WTC11 (cell line): Measurements from ENCODE around the gene GPI. TPM values are rescaled to one million over a fixed set of nuclear protein-coding genes. Genes with fewer than 3 reads are reported as not detected.

Experiments
- ATAC-seq: fragments of 200-7000 bp; cut with Tn5 transposase; 2 replicates; pipeline ENCODE4 v1.10.0; 2021; ENCODE audit warnings: mild to moderate bottlenecking, moderate library complexity
- CTCF ChIA-PET: fragments of 300-600 bp; sonication (Branson Sonifier 250); formaldehyde crosslinking; loops from one replicate; lab custom pipeline; 2021; ENCODE audit warnings: antibody characterized with exemption; lab: Charles Lee
- POLR2A ChIA-PET: fragments of 350-600 bp; sonication (Branson Sonifier 250); formaldehyde crosslinking; loops from one replicate; lab custom pipeline; 2021; ENCODE audit warnings: antibody characterized with exemption; lab: Charles Lee
- DNase-seq: peaks from one replicate; pipeline ENCODE4 v3.0.0; 2021; ENCODE audit warnings: low spot score
- H3K27ac Mint-ChIP-seq: 2 replicates; pipeline ENCODE4 v1.8.0; 2021; ENCODE audit warnings: mixed read lengths
- H3K27me3 Mint-ChIP-seq: 2 replicates; pipeline ENCODE4 v1.8.0; 2021; ENCODE audit warnings: low read depth, mild to moderate bottlenecking, moderate library complexity, mixed read lengths
- H3K36me3 Mint-ChIP-seq: 2 replicates; pipeline ENCODE4 v1.8.0; 2021; ENCODE audit warnings: mixed read lengths
- H3K4me1 Mint-ChIP-seq: 2 replicates; pipeline ENCODE4 v1.8.0; 2022; ENCODE audit warnings: mixed read lengths
- H3K4me3 Mint-ChIP-seq: 2 replicates; pipeline ENCODE4 v1.8.0; 2021; ENCODE audit warnings: mild to moderate bottlenecking, moderate library complexity, mixed read lengths
- H3K9me3 Mint-ChIP-seq: 2 replicates; pipeline ENCODE4 v1.8.0; 2021; ENCODE audit warnings: mixed read lengths
- GRHL2 ChIP-seq: fragments of 250-450 bp; sonication (Bioruptor Pico); IDR thresholded peaks from 2 replicates; pipeline ENCODE4 v1.8.0; 2022; ENCODE audit warnings: mild to moderate bottlenecking, moderate library complexity; ENCODE audit not compliant: insufficient replicate concordance, severe bottlenecking
- KAT7 ChIP-seq: sonication (generic); formaldehyde crosslinking; IDR thresholded peaks from 2 replicates; pipeline ENCODE4 v1.8.1; 2023; ENCODE audit warnings: missing genetic modification reagents, mild to moderate bottlenecking, borderline replicate concordance
- TCF7 ChIP-seq: sonication (generic); formaldehyde crosslinking; IDR thresholded peaks from 2 replicates; pipeline ENCODE4 v1.8.0; 2022; ENCODE audit warnings: mild to moderate bottlenecking, low read depth, missing genetic modification reagents, moderate library complexity
- total RNA-seq: library from RNA; stranded (reverse); gene quantifications from 3 replicates; pipeline ENCODE4 v1.2.3, GENCODE V29; 2021
- TF ChIP-seq, protein P1 (sequence below): fragments of 200-600 bp; IDR thresholded peaks from 2 replicates; pipeline ENCODE4 v1.8.0; 2022; ENCODE audit warnings: antibody characterized with exemption
- TF ChIP-seq, protein P2 (sequence below): sonication (generic); formaldehyde crosslinking; IDR thresholded peaks from 2 replicates; pipeline ENCODE4 v1.8.0; 2022; ENCODE audit warnings: mild to moderate bottlenecking, missing genetic modification reagents
- TF ChIP-seq, protein P3 (sequence below): fragments of 250-450 bp; sonication (Bioruptor Pico); IDR thresholded peaks from 2 replicates; pipeline ENCODE4 v1.8.0; 2021; ENCODE audit warnings: mild to moderate bottlenecking
- TF ChIP-seq, protein P4 (sequence below): sonication (generic); formaldehyde crosslinking; IDR thresholded peaks from 2 replicates; pipeline ENCODE4 v1.8.1; 2023; ENCODE audit warnings: mild to moderate bottlenecking, missing genetic modification reagents
- TF ChIP-seq, protein P5 (sequence below): sonication (generic); formaldehyde crosslinking; IDR thresholded peaks from 2 replicates; pipeline ENCODE4 v1.8.0; 2022; ENCODE audit warnings: missing genetic modification reagents
- TF ChIP-seq, protein P6 (sequence below): sonication (generic); formaldehyde crosslinking; IDR thresholded peaks from 2 replicates; pipeline ENCODE4 v1.8.1; 2023; ENCODE audit warnings: mild to moderate bottlenecking, missing genetic modification reagents, moderate library complexity
- TF ChIP-seq, protein P7 (sequence below): sonication (generic); formaldehyde crosslinking; IDR thresholded peaks from 2 replicates; pipeline ENCODE4 v1.8.1; 2023; ENCODE audit warnings: mild to moderate bottlenecking, missing genetic modification reagents, borderline replicate concordance
- TF ChIP-seq, protein P8 (sequence below): sonication (generic); formaldehyde crosslinking; IDR thresholded peaks from 2 replicates; pipeline ENCODE4 v1.8.1; 2022; ENCODE audit warnings: low read depth, missing genetic modification reagents, borderline replicate concordance

The GPI gene
- total RNA-seq, 1 experiment from 2014 or later = 389 TPM

DNA sequence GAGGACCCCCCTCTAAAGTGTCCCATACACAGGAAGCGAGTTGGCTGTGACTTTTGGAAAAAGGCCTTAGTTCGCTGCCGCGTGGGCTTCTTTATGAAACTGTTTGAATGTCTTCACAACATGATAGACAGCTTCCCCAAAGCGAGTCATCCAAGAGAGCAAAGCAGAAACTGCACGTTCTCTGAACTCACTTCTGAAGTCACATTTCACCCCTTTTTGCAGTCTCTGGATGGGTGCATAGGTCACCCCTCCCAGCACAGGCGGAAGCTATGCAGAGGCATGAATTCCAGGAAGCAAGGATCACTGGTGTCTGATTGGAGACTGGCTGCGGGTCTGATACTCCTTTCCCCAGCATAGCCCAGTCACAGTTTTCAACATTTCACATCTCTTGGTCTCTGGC is 10.6 kb downstream of the GPI start (continued):
- TF ChIP-seq TCF7 (CRISPR knock-in tag) = no peak
- TF ChIP-seq, protein P1, sequence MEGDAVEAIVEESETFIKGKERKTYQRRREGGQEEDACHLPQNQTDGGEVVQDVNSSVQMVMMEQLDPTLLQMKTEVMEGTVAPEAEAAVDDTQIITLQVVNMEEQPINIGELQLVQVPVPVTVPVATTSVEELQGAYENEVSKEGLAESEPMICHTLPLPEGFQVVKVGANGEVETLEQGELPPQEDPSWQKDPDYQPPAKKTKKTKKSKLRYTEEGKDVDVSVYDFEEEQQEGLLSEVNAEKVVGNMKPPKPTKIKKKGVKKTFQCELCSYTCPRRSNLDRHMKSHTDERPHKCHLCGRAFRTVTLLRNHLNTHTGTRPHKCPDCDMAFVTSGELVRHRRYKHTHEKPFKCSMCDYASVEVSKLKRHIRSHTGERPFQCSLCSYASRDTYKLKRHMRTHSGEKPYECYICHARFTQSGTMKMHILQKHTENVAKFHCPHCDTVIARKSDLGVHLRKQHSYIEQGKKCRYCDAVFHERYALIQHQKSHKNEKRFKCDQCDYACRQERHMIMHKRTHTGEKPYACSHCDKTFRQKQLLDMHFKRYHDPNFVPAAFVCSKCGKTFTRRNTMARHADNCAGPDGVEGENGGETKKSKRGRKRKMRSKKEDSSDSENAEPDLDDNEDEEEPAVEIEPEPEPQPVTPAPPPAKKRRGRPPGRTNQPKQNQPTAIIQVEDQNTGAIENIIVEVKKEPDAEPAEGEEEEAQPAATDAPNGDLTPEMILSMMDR = no peak
- TF ChIP-seq, all 79 proteins: peak for 0

DNA sequence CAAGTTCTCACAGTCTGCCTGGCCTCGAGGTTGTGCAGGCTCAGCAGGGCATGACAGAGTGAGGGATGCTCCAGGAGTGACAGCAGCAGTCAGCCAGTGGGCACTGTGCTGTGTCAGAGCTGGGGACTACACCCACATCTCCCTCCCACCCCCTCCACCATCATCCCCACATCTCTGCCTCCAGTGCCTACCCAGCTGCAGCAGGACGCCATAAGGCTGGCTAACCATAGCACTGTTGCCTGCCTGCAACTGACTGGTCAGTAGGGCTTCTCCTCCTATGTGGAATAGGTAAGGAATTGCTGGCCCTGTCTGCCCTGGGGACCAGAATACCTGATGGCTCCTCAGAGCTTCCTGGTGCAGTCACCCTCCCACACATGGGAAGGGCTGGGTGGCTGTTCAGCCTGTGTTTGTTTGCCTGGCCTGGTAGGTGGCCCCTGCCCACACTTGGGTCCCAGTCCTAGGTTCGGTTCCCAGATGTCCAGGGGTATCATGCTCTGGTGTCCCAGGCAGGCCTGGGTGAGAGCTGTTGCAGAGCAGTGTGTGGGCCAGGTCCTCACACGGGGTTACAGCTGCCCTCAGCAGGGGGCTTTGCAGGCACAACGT is 15.7 kb downstream of the GPI start:
- Mint-ChIP-seq H3K36me3 (peaks cover 74% of the 10 kb centered on the region), H3K9me3 (no peaks in the 10 kb centered on the region), H3K4me1 (no peaks in the 10 kb centered on the region), H3K27ac (no peak overlapping the region), H3K27me3 (no peaks in the 10 kb centered on the region), H3K4me3 (no peak overlapping the region)
- TF ChIP-seq, protein P2, sequence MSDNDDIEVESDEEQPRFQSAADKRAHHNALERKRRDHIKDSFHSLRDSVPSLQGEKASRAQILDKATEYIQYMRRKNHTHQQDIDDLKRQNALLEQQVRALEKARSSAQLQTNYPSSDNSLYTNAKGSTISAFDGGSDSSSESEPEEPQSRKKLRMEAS (CRISPR knock-in tag) = no peak
- TF ChIP-seq, protein P3, sequence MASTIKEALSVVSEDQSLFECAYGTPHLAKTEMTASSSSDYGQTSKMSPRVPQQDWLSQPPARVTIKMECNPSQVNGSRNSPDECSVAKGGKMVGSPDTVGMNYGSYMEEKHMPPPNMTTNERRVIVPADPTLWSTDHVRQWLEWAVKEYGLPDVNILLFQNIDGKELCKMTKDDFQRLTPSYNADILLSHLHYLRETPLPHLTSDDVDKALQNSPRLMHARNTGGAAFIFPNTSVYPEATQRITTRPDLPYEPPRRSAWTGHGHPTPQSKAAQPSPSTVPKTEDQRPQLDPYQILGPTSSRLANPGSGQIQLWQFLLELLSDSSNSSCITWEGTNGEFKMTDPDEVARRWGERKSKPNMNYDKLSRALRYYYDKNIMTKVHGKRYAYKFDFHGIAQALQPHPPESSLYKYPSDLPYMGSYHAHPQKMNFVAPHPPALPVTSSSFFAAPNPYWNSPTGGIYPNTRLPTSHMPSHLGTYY (CRISPR knock-in tag) = no peak
- TF ChIP-seq, protein P4, sequence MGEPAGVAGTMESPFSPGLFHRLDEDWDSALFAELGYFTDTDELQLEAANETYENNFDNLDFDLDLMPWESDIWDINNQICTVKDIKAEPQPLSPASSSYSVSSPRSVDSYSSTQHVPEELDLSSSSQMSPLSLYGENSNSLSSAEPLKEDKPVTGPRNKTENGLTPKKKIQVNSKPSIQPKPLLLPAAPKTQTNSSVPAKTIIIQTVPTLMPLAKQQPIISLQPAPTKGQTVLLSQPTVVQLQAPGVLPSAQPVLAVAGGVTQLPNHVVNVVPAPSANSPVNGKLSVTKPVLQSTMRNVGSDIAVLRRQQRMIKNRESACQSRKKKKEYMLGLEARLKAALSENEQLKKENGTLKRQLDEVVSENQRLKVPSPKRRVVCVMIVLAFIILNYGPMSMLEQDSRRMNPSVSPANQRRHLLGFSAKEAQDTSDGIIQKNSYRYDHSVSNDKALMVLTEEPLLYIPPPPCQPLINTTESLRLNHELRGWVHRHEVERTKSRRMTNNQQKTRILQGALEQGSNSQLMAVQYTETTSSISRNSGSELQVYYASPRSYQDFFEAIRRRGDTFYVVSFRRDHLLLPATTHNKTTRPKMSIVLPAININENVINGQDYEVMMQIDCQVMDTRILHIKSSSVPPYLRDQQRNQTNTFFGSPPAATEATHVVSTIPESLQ (CRISPR knock-in tag) = no peak
- TF ChIP-seq, protein P5, sequence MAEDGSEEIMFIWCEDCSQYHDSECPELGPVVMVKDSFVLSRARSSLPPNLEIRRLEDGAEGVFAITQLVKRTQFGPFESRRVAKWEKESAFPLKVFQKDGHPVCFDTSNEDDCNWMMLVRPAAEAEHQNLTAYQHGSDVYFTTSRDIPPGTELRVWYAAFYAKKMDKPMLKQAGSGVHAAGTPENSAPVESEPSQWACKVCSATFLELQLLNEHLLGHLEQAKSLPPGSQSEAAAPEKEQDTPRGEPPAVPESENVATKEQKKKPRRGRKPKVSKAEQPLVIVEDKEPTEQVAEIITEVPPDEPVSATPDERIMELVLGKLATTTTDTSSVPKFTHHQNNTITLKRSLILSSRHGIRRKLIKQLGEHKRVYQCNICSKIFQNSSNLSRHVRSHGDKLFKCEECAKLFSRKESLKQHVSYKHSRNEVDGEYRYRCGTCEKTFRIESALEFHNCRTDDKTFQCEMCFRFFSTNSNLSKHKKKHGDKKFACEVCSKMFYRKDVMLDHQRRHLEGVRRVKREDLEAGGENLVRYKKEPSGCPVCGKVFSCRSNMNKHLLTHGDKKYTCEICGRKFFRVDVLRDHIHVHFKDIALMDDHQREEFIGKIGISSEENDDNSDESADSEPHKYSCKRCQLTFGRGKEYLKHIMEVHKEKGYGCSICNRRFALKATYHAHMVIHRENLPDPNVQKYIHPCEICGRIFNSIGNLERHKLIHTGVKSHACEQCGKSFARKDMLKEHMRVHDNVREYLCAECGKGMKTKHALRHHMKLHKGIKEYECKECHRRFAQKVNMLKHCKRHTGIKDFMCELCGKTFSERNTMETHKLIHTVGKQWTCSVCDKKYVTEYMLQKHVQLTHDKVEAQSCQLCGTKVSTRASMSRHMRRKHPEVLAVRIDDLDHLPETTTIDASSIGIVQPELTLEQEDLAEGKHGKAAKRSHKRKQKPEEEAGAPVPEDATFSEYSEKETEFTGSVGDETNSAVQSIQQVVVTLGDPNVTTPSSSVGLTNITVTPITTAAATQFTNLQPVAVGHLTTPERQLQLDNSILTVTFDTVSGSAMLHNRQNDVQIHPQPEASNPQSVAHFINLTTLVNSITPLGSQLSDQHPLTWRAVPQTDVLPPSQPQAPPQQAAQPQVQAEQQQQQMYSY (CRISPR knock-in tag) = no peak
- TF ChIP-seq, protein P6, sequence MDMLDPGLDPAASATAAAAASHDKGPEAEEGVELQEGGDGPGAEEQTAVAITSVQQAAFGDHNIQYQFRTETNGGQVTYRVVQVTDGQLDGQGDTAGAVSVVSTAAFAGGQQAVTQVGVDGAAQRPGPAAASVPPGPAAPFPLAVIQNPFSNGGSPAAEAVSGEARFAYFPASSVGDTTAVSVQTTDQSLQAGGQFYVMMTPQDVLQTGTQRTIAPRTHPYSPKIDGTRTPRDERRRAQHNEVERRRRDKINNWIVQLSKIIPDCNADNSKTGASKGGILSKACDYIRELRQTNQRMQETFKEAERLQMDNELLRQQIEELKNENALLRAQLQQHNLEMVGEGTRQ = no peak
- TF ChIP-seq KAT7 (CRISPR knock-in tag) (no peak), GRHL2 (no peak)
- TF ChIP-seq, protein P7, sequence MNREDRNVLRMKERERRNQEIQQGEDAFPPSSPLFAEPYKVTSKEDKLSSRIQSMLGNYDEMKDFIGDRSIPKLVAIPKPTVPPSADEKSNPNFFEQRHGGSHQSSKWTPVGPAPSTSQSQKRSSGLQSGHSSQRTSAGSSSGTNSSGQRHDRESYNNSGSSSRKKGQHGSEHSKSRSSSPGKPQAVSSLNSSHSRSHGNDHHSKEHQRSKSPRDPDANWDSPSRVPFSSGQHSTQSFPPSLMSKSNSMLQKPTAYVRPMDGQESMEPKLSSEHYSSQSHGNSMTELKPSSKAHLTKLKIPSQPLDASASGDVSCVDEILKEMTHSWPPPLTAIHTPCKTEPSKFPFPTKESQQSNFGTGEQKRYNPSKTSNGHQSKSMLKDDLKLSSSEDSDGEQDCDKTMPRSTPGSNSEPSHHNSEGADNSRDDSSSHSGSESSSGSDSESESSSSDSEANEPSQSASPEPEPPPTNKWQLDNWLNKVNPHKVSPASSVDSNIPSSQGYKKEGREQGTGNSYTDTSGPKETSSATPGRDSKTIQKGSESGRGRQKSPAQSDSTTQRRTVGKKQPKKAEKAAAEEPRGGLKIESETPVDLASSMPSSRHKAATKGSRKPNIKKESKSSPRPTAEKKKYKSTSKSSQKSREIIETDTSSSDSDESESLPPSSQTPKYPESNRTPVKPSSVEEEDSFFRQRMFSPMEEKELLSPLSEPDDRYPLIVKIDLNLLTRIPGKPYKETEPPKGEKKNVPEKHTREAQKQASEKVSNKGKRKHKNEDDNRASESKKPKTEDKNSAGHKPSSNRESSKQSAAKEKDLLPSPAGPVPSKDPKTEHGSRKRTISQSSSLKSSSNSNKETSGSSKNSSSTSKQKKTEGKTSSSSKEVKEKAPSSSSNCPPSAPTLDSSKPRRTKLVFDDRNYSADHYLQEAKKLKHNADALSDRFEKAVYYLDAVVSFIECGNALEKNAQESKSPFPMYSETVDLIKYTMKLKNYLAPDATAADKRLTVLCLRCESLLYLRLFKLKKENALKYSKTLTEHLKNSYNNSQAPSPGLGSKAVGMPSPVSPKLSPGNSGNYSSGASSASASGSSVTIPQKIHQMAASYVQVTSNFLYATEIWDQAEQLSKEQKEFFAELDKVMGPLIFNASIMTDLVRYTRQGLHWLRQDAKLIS (CRISPR knock-in tag) = no peak
- TF ChIP-seq, protein P8, sequence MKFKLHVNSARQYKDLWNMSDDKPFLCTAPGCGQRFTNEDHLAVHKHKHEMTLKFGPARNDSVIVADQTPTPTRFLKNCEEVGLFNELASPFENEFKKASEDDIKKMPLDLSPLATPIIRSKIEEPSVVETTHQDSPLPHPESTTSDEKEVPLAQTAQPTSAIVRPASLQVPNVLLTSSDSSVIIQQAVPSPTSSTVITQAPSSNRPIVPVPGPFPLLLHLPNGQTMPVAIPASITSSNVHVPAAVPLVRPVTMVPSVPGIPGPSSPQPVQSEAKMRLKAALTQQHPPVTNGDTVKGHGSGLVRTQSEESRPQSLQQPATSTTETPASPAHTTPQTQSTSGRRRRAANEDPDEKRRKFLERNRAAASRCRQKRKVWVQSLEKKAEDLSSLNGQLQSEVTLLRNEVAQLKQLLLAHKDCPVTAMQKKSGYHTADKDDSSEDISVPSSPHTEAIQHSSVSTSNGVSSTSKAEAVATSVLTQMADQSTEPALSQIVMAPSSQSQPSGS = no peak
- POLR2A ChIA-PET = interaction anchor here (0.6 kb wide), 1 partner anchor 1306 kb away, joined by 3 read pairs; no protein-coding TSS in a partner anchor
- ATAC-seq = no peak
- CTCF ChIA-PET = no interaction called here
- DNase-seq = no peak
